Panc1 (cell line): ENCODE results near the gene KMO.

Source experiments
- POLR2AphosphoS5 ChIP-seq: IDR thresholded peaks from 2 replicates; pipeline ENCODE4 v1.6.1; 2012; ENCODE audit warnings: mild to moderate bottlenecking, low read depth, low read length, moderate library complexity
- SIN3A ChIP-seq: IDR thresholded peaks from 2 replicates; pipeline ENCODE4 v1.6.1; 2012; ENCODE audit warnings: low read depth, mild to moderate bottlenecking, low read length, moderate library complexity, borderline replicate concordance; ENCODE audit not compliant: insufficient read depth
- TCF7L2 ChIP-seq: IDR thresholded peaks from 2 replicates; pipeline ENCODE4 v1.6.1; 2011; ENCODE audit warnings: mild to moderate bottlenecking, low read depth, low read length, inconsistent platforms
- TF ChIP-seq, protein P1 (sequence below): fragments of 450-650 bp; IDR thresholded peaks from 2 replicates; pipeline ENCODE4 v1.5.1; 2017; ENCODE audit warnings: mild to moderate bottlenecking
- TF ChIP-seq, protein P2 (sequence below), 2 experiments: IDR thresholded peaks; 2 replicates each; pipeline ENCODE4 v1.6.1; 2011 to 2012; ENCODE audit warnings: low read depth in 2 of 2, control low read depth in 1 of 2, low read length in 1 of 2, mild to moderate bottlenecking in 1 of 2, moderate library complexity in 1 of 2; ENCODE audit not compliant: insufficient read depth in 1 of 2

DNA sequence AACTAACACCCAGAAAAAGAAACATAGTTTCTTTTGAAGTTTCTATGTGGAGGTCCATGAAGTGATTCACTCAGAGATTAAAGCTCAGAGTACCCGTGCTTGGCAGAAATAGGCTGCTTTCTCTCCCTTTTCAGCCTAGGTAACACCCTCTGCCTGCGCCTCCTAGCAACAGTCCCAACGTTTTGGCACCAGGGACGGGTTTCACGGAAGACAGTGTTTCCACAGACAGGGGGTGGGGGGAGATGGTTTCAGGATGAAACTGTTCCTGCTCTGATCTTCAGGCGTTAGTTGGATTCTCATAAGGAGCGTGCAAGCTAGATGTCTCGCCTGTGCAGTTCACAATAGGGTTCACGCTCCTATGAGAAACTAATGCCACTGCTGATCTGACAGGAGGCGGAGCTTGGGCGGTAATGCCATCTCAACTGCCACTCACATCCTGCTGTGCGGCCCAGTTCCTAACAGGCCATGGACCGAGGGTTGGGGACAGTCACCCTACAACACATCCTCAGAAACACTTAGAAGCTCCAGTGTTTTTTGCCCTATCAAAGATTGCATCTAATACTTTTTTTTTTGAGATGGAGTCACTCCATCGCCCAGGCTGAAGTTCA, 54.8 kb downstream of the KMO start:
- TF ChIP-seq, protein P1, sequence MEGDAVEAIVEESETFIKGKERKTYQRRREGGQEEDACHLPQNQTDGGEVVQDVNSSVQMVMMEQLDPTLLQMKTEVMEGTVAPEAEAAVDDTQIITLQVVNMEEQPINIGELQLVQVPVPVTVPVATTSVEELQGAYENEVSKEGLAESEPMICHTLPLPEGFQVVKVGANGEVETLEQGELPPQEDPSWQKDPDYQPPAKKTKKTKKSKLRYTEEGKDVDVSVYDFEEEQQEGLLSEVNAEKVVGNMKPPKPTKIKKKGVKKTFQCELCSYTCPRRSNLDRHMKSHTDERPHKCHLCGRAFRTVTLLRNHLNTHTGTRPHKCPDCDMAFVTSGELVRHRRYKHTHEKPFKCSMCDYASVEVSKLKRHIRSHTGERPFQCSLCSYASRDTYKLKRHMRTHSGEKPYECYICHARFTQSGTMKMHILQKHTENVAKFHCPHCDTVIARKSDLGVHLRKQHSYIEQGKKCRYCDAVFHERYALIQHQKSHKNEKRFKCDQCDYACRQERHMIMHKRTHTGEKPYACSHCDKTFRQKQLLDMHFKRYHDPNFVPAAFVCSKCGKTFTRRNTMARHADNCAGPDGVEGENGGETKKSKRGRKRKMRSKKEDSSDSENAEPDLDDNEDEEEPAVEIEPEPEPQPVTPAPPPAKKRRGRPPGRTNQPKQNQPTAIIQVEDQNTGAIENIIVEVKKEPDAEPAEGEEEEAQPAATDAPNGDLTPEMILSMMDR, result no peak
- TF ChIP-seq POLR2AphosphoS5 (no peak), SIN3A (no peak), TCF7L2 (no peak)
- TF ChIP-seq, protein P2, sequence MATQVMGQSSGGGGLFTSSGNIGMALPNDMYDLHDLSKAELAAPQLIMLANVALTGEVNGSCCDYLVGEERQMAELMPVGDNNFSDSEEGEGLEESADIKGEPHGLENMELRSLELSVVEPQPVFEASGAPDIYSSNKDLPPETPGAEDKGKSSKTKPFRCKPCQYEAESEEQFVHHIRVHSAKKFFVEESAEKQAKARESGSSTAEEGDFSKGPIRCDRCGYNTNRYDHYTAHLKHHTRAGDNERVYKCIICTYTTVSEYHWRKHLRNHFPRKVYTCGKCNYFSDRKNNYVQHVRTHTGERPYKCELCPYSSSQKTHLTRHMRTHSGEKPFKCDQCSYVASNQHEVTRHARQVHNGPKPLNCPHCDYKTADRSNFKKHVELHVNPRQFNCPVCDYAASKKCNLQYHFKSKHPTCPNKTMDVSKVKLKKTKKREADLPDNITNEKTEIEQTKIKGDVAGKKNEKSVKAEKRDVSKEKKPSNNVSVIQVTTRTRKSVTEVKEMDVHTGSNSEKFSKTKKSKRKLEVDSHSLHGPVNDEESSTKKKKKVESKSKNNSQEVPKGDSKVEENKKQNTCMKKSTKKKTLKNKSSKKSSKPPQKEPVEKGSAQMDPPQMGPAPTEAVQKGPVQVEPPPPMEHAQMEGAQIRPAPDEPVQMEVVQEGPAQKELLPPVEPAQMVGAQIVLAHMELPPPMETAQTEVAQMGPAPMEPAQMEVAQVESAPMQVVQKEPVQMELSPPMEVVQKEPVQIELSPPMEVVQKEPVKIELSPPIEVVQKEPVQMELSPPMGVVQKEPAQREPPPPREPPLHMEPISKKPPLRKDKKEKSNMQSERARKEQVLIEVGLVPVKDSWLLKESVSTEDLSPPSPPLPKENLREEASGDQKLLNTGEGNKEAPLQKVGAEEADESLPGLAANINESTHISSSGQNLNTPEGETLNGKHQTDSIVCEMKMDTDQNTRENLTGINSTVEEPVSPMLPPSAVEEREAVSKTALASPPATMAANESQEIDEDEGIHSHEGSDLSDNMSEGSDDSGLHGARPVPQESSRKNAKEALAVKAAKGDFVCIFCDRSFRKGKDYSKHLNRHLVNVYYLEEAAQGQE (IDR thresholded peaks at IDR 0.05; ENCODE audit: insufficient read depth in 1 of 2, low read depth in 2 of 2, low read length in 1 of 2), result no peak
